ENCODE measurements around the gene MRLN.
"Not testable (repeated sequence)": the region's sequence is repeated elsewhere in the genome, so short reads cannot be mapped to it uniquely, and the experiment has no call there.

The MRLN gene

GRCh38 chr10:59753267-59753666 is at the start of gene MRLN:
TSS of gene MRLN (minus strand) at chr10:59753455.
- DNase-seq (ENCODE audit: low read depth in 2 of 2), result no peak

GRCh38 chr10:59801171-59801570 is 47.9 kb upstream of the MRLN start:
- no peak for DNase-seq (ENCODE audit: low read depth in 2 of 2)

GRCh38 chr10:59799421-59799820 is 46.2 kb upstream of the MRLN start:
- DNase-seq (ENCODE audit: low read depth in 2 of 2), result no peak

GRCh38 chr10:59793919-59794318 is 40.7 kb upstream of the MRLN start:
- DNase-seq (ENCODE audit: low read depth in 2 of 2), result no peak

GRCh38 chr10:59792812-59793211 is 39.6 kb upstream of the MRLN start:
- no peak for DNase-seq (ENCODE audit: low read depth in 2 of 2)

- DNase-seq (ENCODE audit: low read depth in 2 of 2), result no peak
Measured at GRCh38 chr10:59791601-59792000, 38.3 kb upstream of the MRLN start.

GRCh38 chr10:59790080-59790479 is 36.8 kb upstream of the MRLN start:
- not testable (repeated sequence) for DNase-seq (ENCODE audit: low read depth in 2 of 2)

- DNase-seq (ENCODE audit: low read depth in 2 of 2), result not testable (repeated sequence)
Measured at GRCh38 chr10:59788914-59789313, 35.7 kb upstream of the MRLN start.

GRCh38 chr10:59787032-59787431 is 33.8 kb upstream of the MRLN start:
- not testable (repeated sequence) for DNase-seq (ENCODE audit: low read depth in 2 of 2)

GRCh38 chr10:59785476-59785875 is 32.2 kb upstream of the MRLN start:
- not testable (repeated sequence) for DNase-seq (ENCODE audit: low read depth in 2 of 2)

GRCh38 chr10:59781511-59781910 is 28.3 kb upstream of the MRLN start:
- DNase-seq (ENCODE audit: low read depth in 2 of 2), result no peak

- DNase-seq (ENCODE audit: low read depth in 2 of 2), result no peak
Measured at GRCh38 chr10:59779756-59780533, 26.7 kb upstream of the MRLN start.

- DNase-seq (ENCODE audit: low read depth in 2 of 2), result no peak
Measured at GRCh38 chr10:59774451-59774850, 21.2 kb upstream of the MRLN start.

- no peak for DNase-seq (ENCODE audit: low read depth in 2 of 2)
Measured at GRCh38 chr10:59773088-59773487, 19.8 kb upstream of the MRLN start.

GRCh38 chr10:59771162-59771807 is 18.0 kb upstream of the MRLN start:
- DNase-seq (ENCODE audit: low read depth in 2 of 2), result no peak

- no peak for DNase-seq (ENCODE audit: low read depth in 2 of 2)
Measured at GRCh38 chr10:59770689-59771088, 17.4 kb upstream of the MRLN start.

- no peak for DNase-seq (ENCODE audit: low read depth in 2 of 2)
Measured at GRCh38 chr10:59762505-59762904, 9.2 kb upstream of the MRLN start.

GRCh38 chr10:59757966-59758365 is 4.7 kb upstream of the MRLN start:
- no peak for DNase-seq (ENCODE audit: low read depth in 2 of 2)

- no peak for DNase-seq (ENCODE audit: low read depth in 2 of 2)
Measured at GRCh38 chr10:59754951-59755350, 1.7 kb upstream of the MRLN start.

- no peak for DNase-seq (ENCODE audit: low read depth in 2 of 2)
Measured at GRCh38 chr10:59752278-59752940, 846 bp downstream of the MRLN start.

GRCh38 chr10:59750155-59750945 is 2.9 kb downstream of the MRLN start:
- DNase-seq (ENCODE audit: low read depth in 2 of 2), result no peak

- DNase-seq (ENCODE audit: low read depth in 2 of 2), result no peak
Measured at GRCh38 chr10:59748834-59749233, 4.4 kb downstream of the MRLN start.
